Hepatocyte (in vitro differentiated cells): Measurements from ENCODE around the gene S100A2. TPM values are rescaled to one million over a fixed set of nuclear protein-coding genes. Genes with fewer than 3 reads are reported as not detected.
A peak's percentile ranks its signal among the peaks of the same experiment; 100 is the strongest.

Source experiments
- DNase-seq: peaks from one replicate; pipeline ENCODE4 v3.0.0-alpha.2; 2016; ENCODE audit warnings: low spot score
- H2AFZ ChIP-seq: fragments of 200-600 bp; sonication (generic); 2 replicates; pipeline ENCODE4 v1.6.0; 2016; ENCODE audit warnings: antibody characterized with exemption, mild to moderate bottlenecking
- H3K27ac ChIP-seq: fragments of 200-600 bp; sonication (generic); 2 replicates; pipeline ENCODE4 v1.5.1; 2016; ENCODE audit warnings: mild to moderate bottlenecking
- H3K27me3 ChIP-seq: fragments of 200-600 bp; sonication (generic); 2 replicates; pipeline ENCODE4 v1.6.1; 2016
- H3K36me3 ChIP-seq: fragments of 200-600 bp; sonication (generic); replicated peaks from 2 replicates; pipeline ENCODE4 v1.5.1; 2016; ENCODE audit warnings: low read depth; ENCODE audit not compliant: insufficient read depth
- H3K4me1 ChIP-seq: fragments of 200-600 bp; sonication (generic); 2 replicates; pipeline ENCODE4 v1.5.1; 2016; ENCODE audit warnings: mild to moderate bottlenecking, moderate library complexity; ENCODE audit not compliant: insufficient read depth
- H3K4me2 ChIP-seq: fragments of 200-600 bp; sonication (generic); 2 replicates; pipeline ENCODE4 v1.6.0; 2016
- H3K4me3 ChIP-seq: fragments of 200-600 bp; sonication (generic); 2 replicates; pipeline ENCODE4 v1.5.1; 2016; ENCODE audit warnings: mild to moderate bottlenecking
- H3K79me2 ChIP-seq: fragments of 200-600 bp; sonication (generic); 2 replicates; pipeline ENCODE4 v1.6.0; 2017; ENCODE audit warnings: mild to moderate bottlenecking
- H3K9me2 ChIP-seq: fragments of 200-600 bp; sonication (generic); replicated peaks from 2 replicates; pipeline ENCODE4 v1.6.0; 2017; ENCODE audit warnings: mild to moderate bottlenecking; ENCODE audit not compliant: insufficient read depth
- H3K9me3 ChIP-seq: fragments of 200-600 bp; sonication (generic); 2 replicates; pipeline ENCODE4 v1.5.1; 2016; ENCODE audit warnings: low read depth, mild to moderate bottlenecking
- H4K20me1 ChIP-seq: fragments of 200-600 bp; sonication (generic); 2 replicates; pipeline ENCODE4 v1.6.0; 2016; ENCODE audit warnings: mild to moderate bottlenecking; ENCODE audit not compliant: insufficient read depth, poor library complexity, severe bottlenecking
- EZH2 ChIP-seq: fragments of 200-600 bp; sonication (generic); IDR thresholded peaks from 2 replicates; pipeline ENCODE4 v1.6.1; 2016; ENCODE audit warnings: antibody characterized with exemption, mild to moderate bottlenecking, borderline replicate concordance
- EZH2phosphoT487 ChIP-seq: fragments of 200-600 bp; sonication (generic); IDR thresholded peaks from one replicate; pipeline ENCODE4 v1.6.1; 2018; ENCODE audit warnings: antibody characterized with exemption, mild to moderate bottlenecking, low read depth, moderate library complexity; ENCODE audit not compliant: unreplicated experiment, severe bottlenecking
- WGBS: methylation state at CpG from one replicate; pipeline ENCODE4 v1.1.6; 2016; ENCODE audit warnings: low lambda C conversion rate; ENCODE audit errors: missing lambda C conversion rate; 5-methylcytosine and 5-hydroxymethylcytosine counted together
- polyA plus RNA-seq: library from polyadenylated mRNA; unstranded; fragments of >200 nt; fragmentation: Nextera tagmentation; extraction: Ambion mirVana; gene quantifications from 2 replicates; pipeline ENCODE4 v1.2.1, GENCODE V29; 2016
- total RNA-seq: library from RNA; depleted of rRNA; stranded (reverse); fragments of >200 nt; gene quantifications from 2 replicates; pipeline ENCODE4 v1.2.3, GENCODE V29; 2014
- TF ChIP-seq, protein P1 (sequence below): fragments of 200-600 bp; sonication (generic); IDR thresholded peaks from 2 replicates; pipeline ENCODE4 v1.5.1; 2016; ENCODE audit warnings: antibody characterized with exemption, mild to moderate bottlenecking; ENCODE audit not compliant: poor library complexity

The S100A2 gene
- total and polyA plus RNA-seq, 2 experiments from 2014 or later: 4.2 to 6.9 TPM

GRCh38 chr1:153569465-153569864 lies 3.8 kb upstream of the S100A2 start:
- 94% methylated on average over 8 of the region's 8 CpGs for WGBS
- peaks cover 31% of the 10 kb centered on the region for H3K4me1 ChIP-seq
- H2AFZ ChIP-seq: peak overlapping the region; percentile 54
- DNase-seq: no peak
- H3K9me3 ChIP-seq: no peaks in the 10 kb centered on the region
- H3K9me2 ChIP-seq: no peaks in the 10 kb centered on the region
- no peak overlapping the region for H3K4me2 ChIP-seq
- no peaks in the 10 kb centered on the region for H3K79me2 ChIP-seq
- H3K4me3 ChIP-seq: no peak overlapping the region
- H3K27ac ChIP-seq: no peak overlapping the region
- no peak for TF ChIP-seq EZH2
- TF ChIP-seq, protein P1, sequence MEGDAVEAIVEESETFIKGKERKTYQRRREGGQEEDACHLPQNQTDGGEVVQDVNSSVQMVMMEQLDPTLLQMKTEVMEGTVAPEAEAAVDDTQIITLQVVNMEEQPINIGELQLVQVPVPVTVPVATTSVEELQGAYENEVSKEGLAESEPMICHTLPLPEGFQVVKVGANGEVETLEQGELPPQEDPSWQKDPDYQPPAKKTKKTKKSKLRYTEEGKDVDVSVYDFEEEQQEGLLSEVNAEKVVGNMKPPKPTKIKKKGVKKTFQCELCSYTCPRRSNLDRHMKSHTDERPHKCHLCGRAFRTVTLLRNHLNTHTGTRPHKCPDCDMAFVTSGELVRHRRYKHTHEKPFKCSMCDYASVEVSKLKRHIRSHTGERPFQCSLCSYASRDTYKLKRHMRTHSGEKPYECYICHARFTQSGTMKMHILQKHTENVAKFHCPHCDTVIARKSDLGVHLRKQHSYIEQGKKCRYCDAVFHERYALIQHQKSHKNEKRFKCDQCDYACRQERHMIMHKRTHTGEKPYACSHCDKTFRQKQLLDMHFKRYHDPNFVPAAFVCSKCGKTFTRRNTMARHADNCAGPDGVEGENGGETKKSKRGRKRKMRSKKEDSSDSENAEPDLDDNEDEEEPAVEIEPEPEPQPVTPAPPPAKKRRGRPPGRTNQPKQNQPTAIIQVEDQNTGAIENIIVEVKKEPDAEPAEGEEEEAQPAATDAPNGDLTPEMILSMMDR: no peak
- TF ChIP-seq EZH2phosphoT487: no peak
- no peaks in the 10 kb centered on the region for H4K20me1 ChIP-seq
- H3K36me3 ChIP-seq: no peaks in the 10 kb centered on the region
- no peaks in the 10 kb centered on the region for H3K27me3 ChIP-seq

- peak; percentile 95 for DNase-seq
- no peak overlapping the region for H3K4me3 ChIP-seq
- H3K4me1 ChIP-seq: peaks cover 31% of the 10 kb centered on the region
- H3K4me2 ChIP-seq: peak overlapping the region; percentile 58
- no peaks in the 10 kb centered on the region for H3K27me3 ChIP-seq
- no peaks in the 10 kb centered on the region for H3K36me3 ChIP-seq
- H2AFZ ChIP-seq: peak overlapping the region; percentile 54
- H3K9me2 ChIP-seq: no peaks in the 10 kb centered on the region
- 18% methylated on average over 25 of the region's 25 CpGs for WGBS
- H3K79me2 ChIP-seq: no peaks in the 10 kb centered on the region
- H3K27ac ChIP-seq: peak overlapping the region; percentile 100
- TF ChIP-seq EZH2phosphoT487 (no peak), EZH2 (no peak)
- TF ChIP-seq, protein P1: peak; percentile 98
- H4K20me1 ChIP-seq: no peaks in the 10 kb centered on the region
- H3K9me3 ChIP-seq: no peaks in the 10 kb centered on the region
These were observed 2.9 kb upstream of the S100A2 start for GRCh38 chr1:153568367-153569099.

DNA sequence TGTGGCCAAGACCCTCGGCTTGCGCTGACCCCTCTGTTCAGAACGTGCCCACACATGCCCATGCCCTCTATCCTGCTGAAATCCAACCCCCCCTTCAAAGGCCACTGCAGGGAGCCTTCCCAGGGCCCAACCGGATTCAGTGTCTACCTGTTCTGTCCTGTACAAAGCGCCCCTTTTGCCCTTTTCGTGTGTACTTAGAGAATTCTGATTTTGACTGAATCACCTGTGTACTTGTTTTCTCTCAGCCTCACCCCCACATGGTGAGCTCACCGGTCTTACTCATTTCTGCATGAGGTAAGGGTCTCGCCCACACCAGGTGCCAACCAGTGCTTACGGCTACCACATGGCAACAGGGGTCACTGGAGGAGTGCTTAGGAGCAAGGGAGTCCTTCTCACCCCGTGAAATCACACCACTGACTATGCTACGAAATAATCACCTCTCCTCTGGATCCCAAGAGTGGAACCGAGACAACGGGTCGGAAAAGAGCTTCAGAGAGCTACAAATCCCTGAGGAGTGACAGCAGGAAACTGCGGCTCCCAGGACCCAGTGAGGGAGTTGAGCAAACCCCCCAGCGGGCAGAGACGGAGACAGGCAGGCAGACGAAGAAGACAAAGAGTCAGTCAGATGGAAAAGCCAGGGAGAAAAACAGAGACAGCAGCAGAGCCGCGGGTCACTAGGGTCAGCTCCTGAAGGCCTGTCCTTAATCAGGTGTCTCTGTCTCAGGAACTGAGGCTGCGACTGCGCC lies 2.1 kb upstream of the S100A2 start:
- Histone ChIP-seq H3K27ac (peak overlapping the region; percentile 100), H3K27me3 (no peaks in the 10 kb centered on the region), H3K36me3 (no peaks in the 10 kb centered on the region), H3K4me1 (peaks cover 31% of the 10 kb centered on the region), H3K9me3 (no peaks in the 10 kb centered on the region), H3K4me2 (peak overlapping the region; percentile 58), H4K20me1 (no peaks in the 10 kb centered on the region), H2AFZ (peak overlapping the region; percentile 34), H3K9me2 (no peaks in the 10 kb centered on the region), H3K79me2 (no peaks in the 10 kb centered on the region), H3K4me3 (no peak overlapping the region)
- peak; percentile 47 for DNase-seq
- TF ChIP-seq EZH2 (no peak), EZH2phosphoT487 (no peak)
- TF ChIP-seq, protein P1: no peak
- WGBS: 67% methylated on average over 22 of the region's 22 CpGs
